HCT116 (cell line): ENCODE results near the gene RNASET2. TPM values are rescaled to one million over a fixed set of nuclear protein-coding genes. Genes with fewer than 3 reads are reported as not detected.

ENCODE experiments used
- ATAC-seq: fragments of 200-7000 bp; cut with Tn5 transposase; 2 replicates; pipeline ENCODE4 v1.9.1; 2020; ENCODE audit warnings: mild to moderate bottlenecking, moderate library complexity
- BruUV-seq: library from RNA; stranded (reverse); fragments of 400-500 nt; replicated peaks from 2 replicates; lab custom pipeline; 2021; lab: Mats Ljungman, UMichigan
- CTCF ChIA-PET: fragments of 300-600 bp; sonication (Branson Sonifier 250); formaldehyde crosslinking; loops from one replicate; lab custom pipeline; 2021; ENCODE audit warnings: antibody characterized with exemption; lab: Charles Lee
- POLR2A ChIA-PET: fragments of 300-600, 350-600 bp; sonication (Branson Sonifier 250); formaldehyde crosslinking; loops from one replicate; lab custom pipeline; 2021; ENCODE audit warnings: antibody characterized with exemption; lab: Charles Lee
- RAD21 ChIA-PET, 2 experiments: fragments of 300-600 bp; sonication (Branson Sonifier 250); formaldehyde crosslinking; loops; one replicate each; lab custom pipeline; 2023; ENCODE audit warnings: low total read pairs in 2 of 2; ENCODE audit not compliant: uncharacterized antibody in 2 of 2, unreplicated experiment in 2 of 2, low non-redundant PET in 1 of 2; lab: Charles Lee
- DNase-seq: peaks from one replicate; pipeline ENCODE4 v3.0.0-alpha.2; 2010; ENCODE audit warnings: low read depth, low spot score
- H2AFZ ChIP-seq: fragments of 200-600 bp; shearing (Covaris generic), sonication (generic); 2 replicates; pipeline ENCODE4 v1.6.1; 2017; ENCODE audit warnings: low read depth, mixed run types, mixed read lengths, antibody characterized with exemption, low read length; ENCODE audit not compliant: poor library complexity, severe bottlenecking
- H3K27ac ChIP-seq: 2 replicates; pipeline ENCODE4 v1.5.1; 2012; ENCODE audit warnings: low read depth, low read length
- H3K27me3 ChIP-seq: fragments of 200-600 bp; sonication (generic); 2 replicates; pipeline ENCODE4 v1.6.1; 2016; ENCODE audit warnings: mixed run types, low read length, mixed read lengths; ENCODE audit not compliant: insufficient read depth
- H3K36me3 ChIP-seq, 2 experiments: fragments of 200-500 bp in 1 of 2; fragments of 200-600 bp in 1 of 2; sonication (Bioruptor generic) in 1 of 2; sonication (generic) in 1 of 2; 2 replicates each; pipeline versions ENCODE4 v1.5.1 to v1.6.1; 2014 to 2016; ENCODE audit warnings: low read length in 2 of 2, inconsistent platforms in 1 of 2, mixed read lengths in 1 of 2, mixed run types in 1 of 2; ENCODE audit not compliant: insufficient read depth in 2 of 2, control insufficient read depth in 1 of 2
- H3K4me1 ChIP-seq, 2 experiments: fragments of 200-600 bp in 1 of 2; sonication (generic) in 1 of 2; 2 replicates each; pipeline versions ENCODE4 v1.5.1 to v1.6.1; 2012 to 2017; ENCODE audit warnings: low read length in 2 of 2, inconsistent platforms in 1 of 2, mild to moderate bottlenecking in 1 of 2, mixed read lengths in 1 of 2, mixed run types in 1 of 2, moderate library complexity in 1 of 2; ENCODE audit not compliant: insufficient read depth in 2 of 2, control insufficient read depth in 1 of 2
- H3K4me2 ChIP-seq: fragments of 200-600 bp; sonication (generic); 2 replicates; pipeline ENCODE4 v1.6.1; 2017; ENCODE audit warnings: mixed run types, low read length, mixed read lengths
- H3K4me3 ChIP-seq, 2 experiments: fragments of 200-600 bp in 1 of 2; sonication (generic) in 1 of 2; replicated peaks in 1 of 2; 2 replicates each; pipeline ENCODE4 v1.5.1; 2011 to 2016; ENCODE audit warnings: low read length in 2 of 2, control low read depth in 1 of 2, low read depth in 1 of 2, mild to moderate bottlenecking in 1 of 2, mixed read lengths in 1 of 2, mixed run types in 1 of 2
- H3K79me2 ChIP-seq: fragments of 200-600 bp; sonication (generic); 2 replicates; pipeline ENCODE4 v1.6.1; 2017; ENCODE audit warnings: mild to moderate bottlenecking, mixed run types, low read length, moderate library complexity, mixed read lengths; ENCODE audit not compliant: insufficient read depth
- H3K9ac ChIP-seq: fragments of 200-600 bp; sonication (generic); 2 replicates; pipeline ENCODE4 v1.6.1; 2016; ENCODE audit warnings: low read length, mixed read lengths
- H3K9me2 ChIP-seq: fragments of 200-600 bp; sonication (generic), shearing (Covaris generic); 2 replicates; pipeline ENCODE4 v1.6.1; 2017; ENCODE audit warnings: mixed run types, mild to moderate bottlenecking, moderate library complexity; ENCODE audit not compliant: insufficient read depth
- H3K9me3 ChIP-seq, 2 experiments: fragments of 200-500 bp in 1 of 2; fragments of 200-600 bp in 1 of 2; sonication (Bioruptor generic) in 1 of 2; sonication (generic) in 1 of 2; 2 replicates each; pipeline ENCODE4 v1.6.1; 2014 to 2017; ENCODE audit warnings: low read length in 2 of 2, mixed read lengths in 2 of 2, inconsistent platforms in 1 of 2, low read depth in 1 of 2, mild to moderate bottlenecking in 1 of 2, mixed run types in 1 of 2, moderate library complexity in 1 of 2; ENCODE audit not compliant: control insufficient read depth in 1 of 2, insufficient read depth in 1 of 2
- H4K20me1 ChIP-seq: fragments of 200-600 bp; sonication (generic), shearing (Covaris generic); 2 replicates; pipeline ENCODE4 v1.6.1; 2017; ENCODE audit warnings: mixed run types, mild to moderate bottlenecking, moderate library complexity; ENCODE audit not compliant: insufficient read depth
- CBX3 ChIP-seq: IDR thresholded peaks from 2 replicates; pipeline ENCODE4 v1.6.1; 2012; ENCODE audit warnings: low read depth
- CEBPB ChIP-seq: IDR thresholded peaks from 2 replicates; pipeline ENCODE4 v1.6.1; 2012; ENCODE audit warnings: low read depth
- ELF1 ChIP-seq: IDR thresholded peaks from 2 replicates; pipeline ENCODE4 v1.6.1; 2012; ENCODE audit warnings: low read depth, borderline replicate concordance
- EZH2 ChIP-seq: fragments of 200-600 bp; sonication (generic); IDR thresholded peaks from 2 replicates; pipeline ENCODE4 v1.6.1; 2017; ENCODE audit warnings: antibody characterized with exemption, mixed run types
- JUND ChIP-seq: IDR thresholded peaks from 2 replicates; pipeline ENCODE4 v1.6.1; 2012
- POLR2A ChIP-seq: IDR thresholded peaks from 2 replicates; pipeline ENCODE4 v1.7.0; 2011; ENCODE audit warnings: borderline replicate concordance; ENCODE audit not compliant: insufficient read depth, insufficient read length; ENCODE audit errors: extremely low read depth
- POLR2AphosphoS5 ChIP-seq: IDR thresholded peaks from 2 replicates; pipeline ENCODE4 v1.6.1; 2011; ENCODE audit warnings: mild to moderate bottlenecking, low read depth, low read length, moderate library complexity
- SIN3A ChIP-seq: IDR thresholded peaks from 2 replicates; pipeline ENCODE4 v1.6.1; 2012; ENCODE audit warnings: low read depth
- TCF7L2 ChIP-seq: IDR thresholded peaks from 2 replicates; pipeline ENCODE4 v1.7.0; 2011; ENCODE audit warnings: borderline replicate concordance, inconsistent platforms; ENCODE audit not compliant: insufficient read depth, insufficient read length; ENCODE audit errors: extremely low read depth
- ZFX ChIP-seq: fragments of 450-650 bp; IDR thresholded peaks from 2 replicates; pipeline ENCODE4 v1.6.1; 2017
- intact Hi-C: fragments of 100-400 bp; cut with micrococcal nuclease; formaldehyde crosslinking; loops from 2 replicates; pipeline ENCODE4 v1.10.0; 2022
- total RNA-seq: library from RNA; stranded (reverse); gene quantifications from one replicate; pipeline ENCODE4 v1.2.1, GENCODE V29; 2021; ENCODE audit not compliant: unreplicated experiment
- TF ChIP-seq, protein P1 (sequence below): IDR thresholded peaks from 2 replicates; pipeline ENCODE4 v1.6.1; 2012; ENCODE audit warnings: low read depth
- TF ChIP-seq, protein P2 (sequence below): IDR thresholded peaks from 2 replicates; pipeline ENCODE4 v1.6.1; 2012
- TF ChIP-seq, protein P3 (sequence below), 3 experiments: fragments of 200-600 bp in 1 of 3; sonication (generic) in 1 of 3; IDR thresholded peaks in 2 of 3; conservative IDR thresholded peaks in 1 of 3; 2 replicates each; pipeline ENCODE4 v1.5.1; 2012 to 2017; ENCODE audit warnings: low read depth in 2 of 3, low read length in 2 of 3, antibody characterized with exemption in 1 of 3, borderline replicate concordance in 1 of 3, control low read depth in 1 of 3, mild to moderate bottlenecking in 1 of 3, mixed read lengths in 1 of 3, mixed run types in 1 of 3, moderate library complexity in 1 of 3; ENCODE audit not compliant: insufficient read depth in 1 of 3

Gene RNASET2
- total RNA-seq, 1 experiment from 2014 or later, result 32.8 TPM

DNA sequence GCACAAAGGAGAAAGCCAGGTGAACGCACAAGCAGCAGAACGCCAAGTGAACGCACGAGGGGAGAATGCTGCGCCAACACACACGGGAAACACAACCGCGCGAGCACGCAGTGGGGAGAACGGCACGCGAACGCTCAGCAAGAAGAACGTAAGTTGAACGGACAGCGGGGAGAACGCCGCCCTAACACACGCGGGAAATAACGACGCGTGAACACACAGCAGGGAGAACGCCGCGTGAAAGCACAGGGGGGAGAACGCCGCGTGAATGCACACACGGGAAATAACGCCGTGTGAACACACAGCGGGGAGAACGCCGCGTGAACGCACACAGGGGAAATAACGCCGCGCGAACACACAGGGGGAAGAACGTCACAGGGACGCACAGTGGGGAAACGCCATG is 54.7 kb downstream of the RNASET2 start:
- ChIA-PET CTCF (no interaction called here), RAD21 (no interaction called here), POLR2A (no interaction called here)
- ATAC-seq (no peak), DNase-seq (no peak)
- no peaks in the 10 kb centered on the region for H3K9me3 ChIP-seq
- H3K36me3 ChIP-seq, result no peaks in the 10 kb centered on the region
- no peak overlapping the region for H3K9ac ChIP-seq
- H3K79me2 ChIP-seq, result no peaks in the 10 kb centered on the region
- no peaks in the 10 kb centered on the region for H3K9me2 ChIP-seq
- no TSS peak for BruUV-seq
- no peaks in the 10 kb centered on the region for H4K20me1 ChIP-seq
- H3K27ac ChIP-seq, result no peak overlapping the region
- H2AFZ ChIP-seq, result no peak overlapping the region
- no peaks in the 10 kb centered on the region for H3K4me1 ChIP-seq
- TF ChIP-seq EZH2, result no peak
- TF ChIP-seq POLR2A, result no peak
- TF ChIP-seq ZFX, result no peak
- intact Hi-C loops, result no loop called here
- H3K4me2 ChIP-seq, result no peak overlapping the region
- no peak overlapping the region for H3K4me3 ChIP-seq
- no peaks in the 10 kb centered on the region for H3K27me3 ChIP-seq

DNA sequence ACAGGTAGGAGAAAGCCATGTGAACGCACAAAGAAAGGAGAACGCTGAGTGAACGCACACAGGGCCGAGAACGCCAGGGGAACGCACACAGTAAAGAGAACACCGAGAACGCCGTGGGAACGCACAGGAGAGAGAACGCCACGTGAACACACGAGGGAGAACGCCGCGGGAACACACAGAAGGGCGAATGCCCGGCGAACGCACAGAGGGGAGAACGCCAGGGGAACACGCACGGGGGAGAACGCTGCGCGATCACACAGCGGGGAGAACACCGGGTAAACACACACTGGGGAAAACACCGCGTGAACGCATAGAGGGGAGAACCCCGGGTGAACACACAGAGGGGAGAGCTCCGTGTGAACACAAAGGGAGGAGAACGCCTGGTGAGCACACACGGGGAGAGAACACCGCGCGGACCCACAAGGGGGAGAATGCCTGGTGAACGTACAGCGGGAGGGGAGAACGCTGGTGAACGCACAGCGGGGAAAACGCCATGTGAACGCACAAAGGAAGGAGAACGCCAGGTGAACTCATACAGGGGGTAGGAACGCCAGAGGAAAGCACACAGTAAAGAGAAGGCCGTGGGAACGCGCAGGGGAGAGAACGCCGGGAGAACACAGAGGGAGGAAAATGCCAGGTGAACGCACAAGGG is 55.3 kb downstream of the RNASET2 start:
- ChIA-PET POLR2A (no interaction called here), CTCF (no interaction called here), RAD21 (no interaction called here)
- Histone ChIP-seq H3K9me2 (no peaks in the 10 kb centered on the region), H3K36me3 (no peaks in the 10 kb centered on the region), H3K27me3 (no peaks in the 10 kb centered on the region), H2AFZ (no peak overlapping the region), H3K9ac (no peak overlapping the region), H3K4me3 (no peak overlapping the region), H4K20me1 (no peaks in the 10 kb centered on the region), H3K4me2 (no peak overlapping the region), H3K4me1 (no peaks in the 10 kb centered on the region), H3K9me3 (no peaks in the 10 kb centered on the region), H3K79me2 (no peaks in the 10 kb centered on the region), H3K27ac (no peak overlapping the region)
- intact Hi-C loops, result no loop called here
- DNase-seq, result no peak
- no TSS peak for BruUV-seq
- ATAC-seq, result no peak
- TF ChIP-seq POLR2A, result no peak
- TF ChIP-seq, protein P1, sequence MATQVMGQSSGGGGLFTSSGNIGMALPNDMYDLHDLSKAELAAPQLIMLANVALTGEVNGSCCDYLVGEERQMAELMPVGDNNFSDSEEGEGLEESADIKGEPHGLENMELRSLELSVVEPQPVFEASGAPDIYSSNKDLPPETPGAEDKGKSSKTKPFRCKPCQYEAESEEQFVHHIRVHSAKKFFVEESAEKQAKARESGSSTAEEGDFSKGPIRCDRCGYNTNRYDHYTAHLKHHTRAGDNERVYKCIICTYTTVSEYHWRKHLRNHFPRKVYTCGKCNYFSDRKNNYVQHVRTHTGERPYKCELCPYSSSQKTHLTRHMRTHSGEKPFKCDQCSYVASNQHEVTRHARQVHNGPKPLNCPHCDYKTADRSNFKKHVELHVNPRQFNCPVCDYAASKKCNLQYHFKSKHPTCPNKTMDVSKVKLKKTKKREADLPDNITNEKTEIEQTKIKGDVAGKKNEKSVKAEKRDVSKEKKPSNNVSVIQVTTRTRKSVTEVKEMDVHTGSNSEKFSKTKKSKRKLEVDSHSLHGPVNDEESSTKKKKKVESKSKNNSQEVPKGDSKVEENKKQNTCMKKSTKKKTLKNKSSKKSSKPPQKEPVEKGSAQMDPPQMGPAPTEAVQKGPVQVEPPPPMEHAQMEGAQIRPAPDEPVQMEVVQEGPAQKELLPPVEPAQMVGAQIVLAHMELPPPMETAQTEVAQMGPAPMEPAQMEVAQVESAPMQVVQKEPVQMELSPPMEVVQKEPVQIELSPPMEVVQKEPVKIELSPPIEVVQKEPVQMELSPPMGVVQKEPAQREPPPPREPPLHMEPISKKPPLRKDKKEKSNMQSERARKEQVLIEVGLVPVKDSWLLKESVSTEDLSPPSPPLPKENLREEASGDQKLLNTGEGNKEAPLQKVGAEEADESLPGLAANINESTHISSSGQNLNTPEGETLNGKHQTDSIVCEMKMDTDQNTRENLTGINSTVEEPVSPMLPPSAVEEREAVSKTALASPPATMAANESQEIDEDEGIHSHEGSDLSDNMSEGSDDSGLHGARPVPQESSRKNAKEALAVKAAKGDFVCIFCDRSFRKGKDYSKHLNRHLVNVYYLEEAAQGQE, result no peak
- TF ChIP-seq, protein P2, sequence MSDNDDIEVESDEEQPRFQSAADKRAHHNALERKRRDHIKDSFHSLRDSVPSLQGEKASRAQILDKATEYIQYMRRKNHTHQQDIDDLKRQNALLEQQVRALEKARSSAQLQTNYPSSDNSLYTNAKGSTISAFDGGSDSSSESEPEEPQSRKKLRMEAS, result no peak
- TF ChIP-seq SIN3A, result no peak
- no peak for TF ChIP-seq CBX3
- no peak for TF ChIP-seq TCF7L2
- TF ChIP-seq, protein P3, sequence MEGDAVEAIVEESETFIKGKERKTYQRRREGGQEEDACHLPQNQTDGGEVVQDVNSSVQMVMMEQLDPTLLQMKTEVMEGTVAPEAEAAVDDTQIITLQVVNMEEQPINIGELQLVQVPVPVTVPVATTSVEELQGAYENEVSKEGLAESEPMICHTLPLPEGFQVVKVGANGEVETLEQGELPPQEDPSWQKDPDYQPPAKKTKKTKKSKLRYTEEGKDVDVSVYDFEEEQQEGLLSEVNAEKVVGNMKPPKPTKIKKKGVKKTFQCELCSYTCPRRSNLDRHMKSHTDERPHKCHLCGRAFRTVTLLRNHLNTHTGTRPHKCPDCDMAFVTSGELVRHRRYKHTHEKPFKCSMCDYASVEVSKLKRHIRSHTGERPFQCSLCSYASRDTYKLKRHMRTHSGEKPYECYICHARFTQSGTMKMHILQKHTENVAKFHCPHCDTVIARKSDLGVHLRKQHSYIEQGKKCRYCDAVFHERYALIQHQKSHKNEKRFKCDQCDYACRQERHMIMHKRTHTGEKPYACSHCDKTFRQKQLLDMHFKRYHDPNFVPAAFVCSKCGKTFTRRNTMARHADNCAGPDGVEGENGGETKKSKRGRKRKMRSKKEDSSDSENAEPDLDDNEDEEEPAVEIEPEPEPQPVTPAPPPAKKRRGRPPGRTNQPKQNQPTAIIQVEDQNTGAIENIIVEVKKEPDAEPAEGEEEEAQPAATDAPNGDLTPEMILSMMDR (IDR thresholded peaks at IDR 0.05 in 2 of 3, conservative IDR thresholded peaks at IDR 0.05 in 1 of 3; ENCODE audit: borderline replicate concordance in 1 of 3, insufficient read depth in 1 of 3, low read depth in 2 of 3, low read length in 2 of 3), result no peak
- no peak for TF ChIP-seq EZH2
- TF ChIP-seq ELF1, result no peak
- no peak for TF ChIP-seq CEBPB
- TF ChIP-seq ZFX, result no peak
- no peak for TF ChIP-seq POLR2AphosphoS5
- TF ChIP-seq JUND, result no peak
